Keratinocyte (primary cell): ENCODE measurements around the gene CTNNA2. TPM values are rescaled to one million over a fixed set of nuclear protein-coding genes. Genes with fewer than 3 reads are reported as not detected.

Source experiments
- DNase-seq: peaks from one replicate; pipeline ENCODE4 v3.0.0-alpha.2; 2011; ENCODE audit warnings: low read depth, missing footprints, low spot score
- FAIRE-seq: peaks from 2 replicates; lab custom pipeline; 2011; peaks lifted over from hg19 to GRCh38; lab: Jason Lieb, UNC
- H2AFZ ChIP-seq: 2 replicates; pipeline ENCODE4 v1.6.0; 2012; ENCODE audit warnings: low read length, control low read depth, inconsistent platforms; ENCODE audit not compliant: control insufficient read depth
- H3K27ac ChIP-seq: 2 replicates; pipeline ENCODE4 v1.5.1; 2011; ENCODE audit warnings: low read length; ENCODE audit not compliant: control insufficient read depth, insufficient read depth
- H3K27me3 ChIP-seq: 3 replicates; pipeline ENCODE4 v1.6.0; 2011; ENCODE audit warnings: low read length; ENCODE audit not compliant: control insufficient read depth, insufficient read depth; ENCODE audit errors: extremely low read depth
- H3K36me3 ChIP-seq, 2 experiments: 2 replicates in 1 of 2; 3 replicates in 1 of 2; pipeline ENCODE4 v1.5.1; 2011; ENCODE audit warnings: low read length in 2 of 2, mild to moderate bottlenecking in 1 of 2; ENCODE audit not compliant: control insufficient read depth in 2 of 2, insufficient read depth in 2 of 2; ENCODE audit errors: extremely low read depth in 1 of 2
- H3K4me1 ChIP-seq: 3 replicates; pipeline ENCODE4 v1.5.1; 2011; ENCODE audit warnings: low read length; ENCODE audit not compliant: control insufficient read depth, insufficient read depth; ENCODE audit errors: extremely low read depth
- H3K4me2 ChIP-seq: 3 replicates; pipeline ENCODE4 v1.6.0; 2011; ENCODE audit warnings: low read depth, low read length; ENCODE audit not compliant: control insufficient read depth, insufficient read depth; ENCODE audit errors: extremely low read depth
- H3K4me3 ChIP-seq, 3 experiments: fragments of 200-600 bp in 1 of 3; sonication (generic) in 1 of 3; 2 replicates in 2 of 3; 3 replicates in 1 of 3; pipeline ENCODE4 v1.5.1; 2011 to 2016; ENCODE audit warnings: low read length in 3 of 3, mild to moderate bottlenecking in 3 of 3, control low read depth in 2 of 3, inconsistent platforms in 1 of 3, low read depth in 1 of 3, mixed read lengths in 1 of 3, mixed run types in 1 of 3, moderate library complexity in 1 of 3; ENCODE audit not compliant: control insufficient read depth in 2 of 3, insufficient read depth in 2 of 3; ENCODE audit errors: extremely low read depth in 1 of 3
- H3K79me2 ChIP-seq: 2 replicates; pipeline ENCODE4 v1.6.0; 2012; ENCODE audit warnings: low read length; ENCODE audit not compliant: control insufficient read depth, insufficient read depth
- H3K9ac ChIP-seq: 3 replicates; pipeline ENCODE4 v1.6.0; 2011; ENCODE audit warnings: low read length; ENCODE audit not compliant: control insufficient read depth, insufficient read depth; ENCODE audit errors: extremely low read depth
- H3K9me1 ChIP-seq: 3 replicates; pipeline ENCODE4 v1.6.0; 2011; ENCODE audit warnings: low read length; ENCODE audit not compliant: control insufficient read depth, insufficient read depth; ENCODE audit errors: extremely low read depth
- H3K9me3 ChIP-seq: 2 replicates; pipeline ENCODE4 v1.5.1; 2012; ENCODE audit warnings: low read depth, low read length; ENCODE audit not compliant: control insufficient read depth
- H4K20me1 ChIP-seq: 3 replicates; pipeline ENCODE4 v1.6.0; 2011; ENCODE audit warnings: low read length; ENCODE audit not compliant: control insufficient read depth, insufficient read depth; ENCODE audit errors: extremely low read depth
- EZH2 ChIP-seq: IDR thresholded peaks from one replicate; pipeline ENCODE4 v1.6.1; 2012; ENCODE audit warnings: inconsistent platforms, mild to moderate bottlenecking, low read length, moderate library complexity
- dilution Hi-C: fragments of 300-500 bp; cut with MboI; formaldehyde crosslinking; loops from one replicate; pipeline ENCODE4 v1.7.0; 2020; ENCODE audit warnings: low sequenced_read_pairs; ENCODE audit not compliant: extremely low pct_ligation_motif_present
- polyA plus RNA-seq, 5 experiments: library from polyadenylated mRNA; depleted of rRNA in 3 of 5; stranded (reverse) in 3 of 5; stranded (forward) in 1 of 5; unstranded in 1 of 5; fragments of >200 nt; gene quantifications; 1 replicate in 1 of 5; 2 replicates in 3 of 5; 3 replicates in 1 of 5; pipeline versions ENCODE4 v1.2.1 to v1.2.3, GENCODE V29; 2011 to 2012; ENCODE audit warnings: missing spikeins in 2 of 5, low read depth in 1 of 5, low replicate concordance in 1 of 5
- TF ChIP-seq, protein P1 (sequence below), 3 experiments: IDR thresholded peaks in 1 of 3; conservative IDR thresholded peaks in 1 of 3; optimal IDR thresholded peaks in 1 of 3; 2 replicates in 2 of 3; 3 replicates in 1 of 3; pipeline versions ENCODE3 to v1.5.1; 2011; ENCODE audit warnings: low read length in 3 of 3, mild to moderate bottlenecking in 3 of 3, moderate library complexity in 2 of 3, control low read depth in 1 of 3, inconsistent platforms in 1 of 3; ENCODE audit not compliant: insufficient read depth in 2 of 3; ENCODE audit errors: extremely low read depth in 1 of 3

CTNNA2 gene
- polyA plus RNA-seq, 1 donor (not counting 4 experiments of a cell fraction or from before 2014, with no cell fraction given): not detected

DNA sequence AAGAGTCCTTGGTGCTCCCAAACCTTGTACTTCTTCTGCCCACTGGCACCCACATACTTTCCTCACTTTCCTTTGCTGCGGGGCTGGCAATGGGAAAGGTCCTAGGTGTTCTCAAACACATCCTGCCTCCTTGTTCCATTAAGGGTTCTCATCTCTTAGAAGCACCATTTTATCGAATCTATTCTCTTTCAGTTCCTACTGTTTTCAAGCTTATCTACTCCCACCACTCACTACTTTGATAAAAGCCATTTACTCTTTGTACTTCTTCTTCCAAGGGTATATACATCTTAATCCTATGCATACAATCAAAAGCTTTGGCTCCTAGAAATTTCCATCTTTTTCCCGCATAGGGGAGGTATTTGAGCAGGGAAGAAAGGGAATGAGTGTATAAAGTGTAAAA, 868.8 kb downstream of the CTNNA2 start:
- Histone ChIP-seq H3K4me3 (no peak overlapping the region), H3K9ac (no peak overlapping the region), H3K36me3 (no peaks in the 10 kb centered on the region), H3K9me1 (no peaks in the 10 kb centered on the region), H3K27me3 (no peaks in the 10 kb centered on the region), H2AFZ (no peak overlapping the region), H3K79me2 (no peaks in the 10 kb centered on the region), H3K9me3 (no peaks in the 10 kb centered on the region), H4K20me1 (no peaks in the 10 kb centered on the region), H3K4me1 (no peaks in the 10 kb centered on the region), H3K27ac (no peak overlapping the region), H3K4me2 (no peak overlapping the region)
- no peak for FAIRE-seq
- no peak for DNase-seq
- dilution Hi-C loops: no loop called here
- no peak for TF ChIP-seq EZH2
- TF ChIP-seq, protein P1, sequence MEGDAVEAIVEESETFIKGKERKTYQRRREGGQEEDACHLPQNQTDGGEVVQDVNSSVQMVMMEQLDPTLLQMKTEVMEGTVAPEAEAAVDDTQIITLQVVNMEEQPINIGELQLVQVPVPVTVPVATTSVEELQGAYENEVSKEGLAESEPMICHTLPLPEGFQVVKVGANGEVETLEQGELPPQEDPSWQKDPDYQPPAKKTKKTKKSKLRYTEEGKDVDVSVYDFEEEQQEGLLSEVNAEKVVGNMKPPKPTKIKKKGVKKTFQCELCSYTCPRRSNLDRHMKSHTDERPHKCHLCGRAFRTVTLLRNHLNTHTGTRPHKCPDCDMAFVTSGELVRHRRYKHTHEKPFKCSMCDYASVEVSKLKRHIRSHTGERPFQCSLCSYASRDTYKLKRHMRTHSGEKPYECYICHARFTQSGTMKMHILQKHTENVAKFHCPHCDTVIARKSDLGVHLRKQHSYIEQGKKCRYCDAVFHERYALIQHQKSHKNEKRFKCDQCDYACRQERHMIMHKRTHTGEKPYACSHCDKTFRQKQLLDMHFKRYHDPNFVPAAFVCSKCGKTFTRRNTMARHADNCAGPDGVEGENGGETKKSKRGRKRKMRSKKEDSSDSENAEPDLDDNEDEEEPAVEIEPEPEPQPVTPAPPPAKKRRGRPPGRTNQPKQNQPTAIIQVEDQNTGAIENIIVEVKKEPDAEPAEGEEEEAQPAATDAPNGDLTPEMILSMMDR (optimal IDR thresholded peaks at IDR 0.05 in 1 of 3, IDR thresholded peaks at IDR 0.05 in 1 of 3, conservative IDR thresholded peaks at IDR 0.05 in 1 of 3; ENCODE audit: extremely low read depth in 1 of 3, insufficient read depth in 2 of 3, low read length in 3 of 3): no peak

DNA sequence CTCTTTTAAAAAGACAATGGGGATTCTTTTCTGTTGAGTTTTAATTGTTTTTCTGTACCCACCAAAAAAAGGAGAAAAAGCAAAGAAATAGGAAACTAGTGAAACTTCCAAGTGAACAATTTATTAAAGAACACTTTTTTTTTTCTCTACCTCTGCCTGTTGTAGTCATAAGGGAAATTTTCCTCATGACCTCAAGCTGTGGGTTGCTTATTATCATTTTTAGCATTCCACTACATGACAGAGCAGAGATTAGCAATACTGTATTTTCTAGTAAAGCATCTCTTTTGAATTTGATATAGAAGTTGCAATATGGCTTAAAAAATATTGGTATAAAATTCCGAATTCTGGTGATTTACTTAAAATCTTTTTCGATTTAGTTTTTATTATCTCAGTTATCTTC, 879.6 kb downstream of the CTNNA2 start:
- Histone ChIP-seq H4K20me1 (no peaks in the 10 kb centered on the region), H3K4me3 (no peak overlapping the region), H3K9me3 (no peaks in the 10 kb centered on the region), H3K9ac (no peak overlapping the region), H3K27ac (no peak overlapping the region), H3K4me2 (no peak overlapping the region), H3K36me3 (no peaks in the 10 kb centered on the region), H3K79me2 (no peaks in the 10 kb centered on the region), H3K4me1 (no peaks in the 10 kb centered on the region), H3K9me1 (no peaks in the 10 kb centered on the region), H3K27me3 (no peaks in the 10 kb centered on the region), H2AFZ (no peak overlapping the region)
- TF ChIP-seq EZH2: no peak
- TF ChIP-seq, protein P1 (optimal IDR thresholded peaks at IDR 0.05 in 1 of 3, IDR thresholded peaks at IDR 0.05 in 1 of 3, conservative IDR thresholded peaks at IDR 0.05 in 1 of 3; ENCODE audit: extremely low read depth in 1 of 3, insufficient read depth in 2 of 3, low read length in 3 of 3): no peak
- dilution Hi-C loops: no loop called here
- no peak for DNase-seq
- FAIRE-seq: no peak
